Activated naive CD8-positive, alpha-beta T cell treated with anti-CD3 and anti-CD28 coated beads, Interleukin-2, amount 50 U/mL, for 24 hours (primary cell): ENCODE results near the gene BANF1.

Experiments used
- ATAC-seq: fragments of 150-1000 bp; cut with Tn5 transposase; one replicate; pipeline ENCODE4 v1.10.0; 2021
- DNase-seq: peaks from one replicate; pipeline ENCODE4 v3.0.0; 2021
- H3K27ac Mint-ChIP-seq: one replicate; pipeline ENCODE4 v1.8.0; 2021; ENCODE audit warnings: mild to moderate bottlenecking, mixed read lengths
- H3K27me3 Mint-ChIP-seq: one replicate; pipeline ENCODE4 v1.8.0; 2021; ENCODE audit warnings: mixed read lengths
- H3K36me3 Mint-ChIP-seq: one replicate; pipeline ENCODE4 v1.8.0; 2021; ENCODE audit warnings: low read depth, mixed read lengths
- H3K4me1 Mint-ChIP-seq: one replicate; pipeline ENCODE4 v1.8.0; 2021; ENCODE audit warnings: mixed read lengths
- H3K4me3 Mint-ChIP-seq: one replicate; pipeline ENCODE4 v1.8.0; 2021; ENCODE audit warnings: mild to moderate bottlenecking, moderate library complexity, mixed read lengths
- H3K9me3 Mint-ChIP-seq: one replicate; pipeline ENCODE4 v1.8.0; 2021; ENCODE audit warnings: mixed read lengths

Gene BANF1

GRCh38 chr11:65973439-65974110, 28.7 kb upstream of the BANF1 start:
- Mint-ChIP-seq H3K4me3 (no peak overlapping the region), H3K4me1 (peaks cover 3% of the 10 kb centered on the region), H3K9me3 (no peaks in the 10 kb centered on the region), H3K36me3 (peaks cover 31% of the 10 kb centered on the region), H3K27me3 (no peaks in the 10 kb centered on the region), H3K27ac (no peak overlapping the region)
- peak; percentile 16 for ATAC-seq
- no peak for DNase-seq

GRCh38 chr11:65975771-65976170, 26.5 kb upstream of the BANF1 start:
- peaks cover 18% of the 10 kb centered on the region for H3K36me3 Mint-ChIP-seq

GRCh38 chr11:65976216-65977176, 25.8 kb upstream of the BANF1 start:
- Mint-ChIP-seq H3K9me3 (no peaks in the 10 kb centered on the region), H3K27ac (no peak overlapping the region), H3K4me3 (no peak overlapping the region), H3K36me3 (peaks cover 18% of the 10 kb centered on the region), H3K27me3 (no peaks in the 10 kb centered on the region), H3K4me1 (no peaks in the 10 kb centered on the region)
- DNase-seq: no peak
- ATAC-seq: no peak

More at GRCh38 chr11:65975771-65976170, 26.5 kb upstream of the BANF1 start:
- no peaks in the 10 kb centered on the region for H3K9me3 Mint-ChIP-seq
- ATAC-seq: no peak
- no peak for DNase-seq
- H3K27ac Mint-ChIP-seq: peak overlapping the region; percentile 26
- no peak overlapping the region for H3K4me3 Mint-ChIP-seq
- no peaks in the 10 kb centered on the region for H3K4me1 Mint-ChIP-seq
- no peaks in the 10 kb centered on the region for H3K27me3 Mint-ChIP-seq

- DNase-seq (no peak), ATAC-seq (no peak)
- Mint-ChIP-seq H3K4me3 (no peak overlapping the region), H3K27me3 (no peaks in the 10 kb centered on the region), H3K27ac (no peak overlapping the region), H3K36me3 (peaks cover 12% of the 10 kb centered on the region), H3K4me1 (no peaks in the 10 kb centered on the region), H3K9me3 (no peaks in the 10 kb centered on the region)
Measured at GRCh38 chr11:65977621-65978390, 24.5 kb upstream of the BANF1 start.

GRCh38 chr11:65978391-65979238, 23.7 kb upstream of the BANF1 start:
- no peak overlapping the region for H3K27ac Mint-ChIP-seq
- H3K4me3 Mint-ChIP-seq: no peak overlapping the region
- DNase-seq (no peak), ATAC-seq (no peak)
- H3K27me3 Mint-ChIP-seq: no peaks in the 10 kb centered on the region
- H3K4me1 Mint-ChIP-seq: no peaks in the 10 kb centered on the region
- peaks cover 8% of the 10 kb centered on the region for H3K36me3 Mint-ChIP-seq
- no peaks in the 10 kb centered on the region for H3K9me3 Mint-ChIP-seq

- DNase-seq: no peak
- ATAC-seq: no peak
- H3K27me3 Mint-ChIP-seq: no peaks in the 10 kb centered on the region
- no peaks in the 10 kb centered on the region for H3K4me1 Mint-ChIP-seq
- no peak overlapping the region for H3K27ac Mint-ChIP-seq
- H3K36me3 Mint-ChIP-seq: peaks cover 6% of the 10 kb centered on the region
- H3K4me3 Mint-ChIP-seq: no peak overlapping the region
- H3K9me3 Mint-ChIP-seq: no peaks in the 10 kb centered on the region
Measured at GRCh38 chr11:65979261-65979759, 23.0 kb upstream of the BANF1 start.

GRCh38 chr11:65981101-65981740, 21.1 kb upstream of the BANF1 start:
- H3K9me3 Mint-ChIP-seq: no peaks in the 10 kb centered on the region
- ATAC-seq (no peak), DNase-seq (no peak)
- no peak overlapping the region for H3K4me3 Mint-ChIP-seq
- no peaks in the 10 kb centered on the region for H3K27me3 Mint-ChIP-seq
- no peak overlapping the region for H3K27ac Mint-ChIP-seq
- H3K36me3 Mint-ChIP-seq: no peaks in the 10 kb centered on the region
- H3K4me1 Mint-ChIP-seq: no peaks in the 10 kb centered on the region

- Mint-ChIP-seq H3K27me3 (no peaks in the 10 kb centered on the region), H3K4me3 (no peak overlapping the region), H3K36me3 (no peaks in the 10 kb centered on the region), H3K4me1 (no peaks in the 10 kb centered on the region), H3K9me3 (no peaks in the 10 kb centered on the region), H3K27ac (no peak overlapping the region)
- DNase-seq (no peak), ATAC-seq (no peak)
Measured at GRCh38 chr11:65981972-65982823, 20.1 kb upstream of the BANF1 start.

DNA sequence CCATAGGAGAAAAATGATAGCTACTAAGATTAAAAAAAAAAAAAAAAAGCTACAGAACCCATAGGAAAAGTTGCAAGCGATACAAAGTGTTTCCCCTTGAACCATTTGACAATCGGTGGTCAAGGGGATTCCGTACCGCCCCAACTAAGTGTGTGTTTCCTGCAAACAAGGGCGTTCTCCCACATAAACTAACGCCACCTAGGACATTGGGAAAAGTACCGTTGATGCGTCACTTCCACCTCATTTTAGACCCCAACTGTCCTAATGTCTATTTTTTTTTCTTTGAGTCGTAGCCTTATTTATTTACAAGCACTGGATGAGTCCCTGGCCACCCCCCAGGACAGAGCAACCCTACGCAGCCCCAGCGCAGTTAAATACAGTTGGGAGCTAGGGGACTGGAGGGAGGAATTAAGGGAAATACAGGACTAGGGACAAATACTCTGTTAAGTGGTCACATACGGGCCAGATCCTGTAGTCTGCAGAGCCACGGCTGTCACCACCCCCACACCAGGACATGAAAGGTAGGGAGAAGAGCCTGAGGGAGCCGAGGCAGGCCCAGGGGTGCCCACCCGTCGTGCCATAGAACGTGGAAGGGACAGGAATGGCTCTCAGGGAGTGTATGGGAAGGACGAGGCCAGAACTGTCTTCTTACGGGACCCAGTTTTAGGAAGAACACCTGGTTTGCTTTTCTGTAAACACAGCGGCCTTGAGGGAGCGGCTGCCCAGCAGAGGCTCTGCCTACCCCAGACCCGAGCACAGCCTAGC, 19.3 kb upstream of the BANF1 start:
- DNase-seq: no peak
- no peaks in the 10 kb centered on the region for H3K36me3 Mint-ChIP-seq
- no peak for ATAC-seq
- H3K27ac Mint-ChIP-seq: no peak overlapping the region
- no peaks in the 10 kb centered on the region for H3K27me3 Mint-ChIP-seq
- H3K4me3 Mint-ChIP-seq: no peak overlapping the region
- no peaks in the 10 kb centered on the region for H3K4me1 Mint-ChIP-seq
- H3K9me3 Mint-ChIP-seq: no peaks in the 10 kb centered on the region

DNA sequence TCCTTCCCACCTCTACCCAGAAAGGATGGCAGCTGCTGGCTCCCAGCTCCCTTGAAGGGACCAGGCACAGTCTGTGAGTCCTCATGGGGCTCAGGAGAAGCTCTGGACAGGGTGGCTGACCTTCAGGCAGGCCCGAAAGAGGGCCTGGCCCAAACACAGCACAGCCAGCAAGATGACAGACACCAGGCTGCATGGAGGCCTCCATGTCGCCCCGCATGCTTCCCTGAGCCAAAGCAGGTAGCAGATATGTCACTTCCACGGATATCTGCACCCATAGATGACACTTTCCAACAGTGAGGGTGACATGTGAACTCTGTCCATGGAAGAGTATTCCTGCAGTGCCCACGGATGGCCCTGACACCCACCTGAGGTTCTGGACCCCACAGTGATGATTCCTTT, 18.7 kb upstream of the BANF1 start:
- no peaks in the 10 kb centered on the region for H3K9me3 Mint-ChIP-seq
- no peaks in the 10 kb centered on the region for H3K4me1 Mint-ChIP-seq
- H3K27me3 Mint-ChIP-seq: no peaks in the 10 kb centered on the region
- DNase-seq (no peak), ATAC-seq (no peak)
- H3K4me3 Mint-ChIP-seq: no peak overlapping the region
- H3K36me3 Mint-ChIP-seq: no peaks in the 10 kb centered on the region
- H3K27ac Mint-ChIP-seq: no peak overlapping the region

GRCh38 chr11:65987336-65987735, 15.0 kb upstream of the BANF1 start:
- no peaks in the 10 kb centered on the region for H3K27me3 Mint-ChIP-seq
- H3K36me3 Mint-ChIP-seq: peaks cover 7% of the 10 kb centered on the region
- no peaks in the 10 kb centered on the region for H3K9me3 Mint-ChIP-seq
- ATAC-seq (no peak), DNase-seq (no peak)
- peaks cover 6% of the 10 kb centered on the region for H3K4me1 Mint-ChIP-seq
- no peak overlapping the region for H3K27ac Mint-ChIP-seq
- no peak overlapping the region for H3K4me3 Mint-ChIP-seq
